Small intestine (tissue), 16 donors: Measurements from ENCODE around the gene S100A6. TPM values are rescaled to one million over a fixed set of nuclear protein-coding genes. Genes with fewer than 3 reads are reported as not detected.
"Not testable (repeated sequence)": the region's sequence is repeated elsewhere in the genome, so short reads cannot be mapped to it uniquely, and the experiment has no call there.

ENCODE experiments used
- DNase-seq, 2 donors: peaks; one replicate each; pipeline versions ENCODE4 v3.0.0 to v3.0.0-alpha.2; 2013
- FAIRE-seq: peaks from 2 replicates; lab custom pipeline; 2012; peaks lifted over from hg19 to GRCh38; lab: Jason Lieb, UNC
- H3K27ac ChIP-seq, 3 donors: one replicate each; pipeline ENCODE4 v1.5.1; 2013; ENCODE audit warnings: low read length in 2 of 3, mild to moderate bottlenecking in 2 of 3, control low read depth in 1 of 3, inconsistent platforms in 1 of 3, low read depth in 1 of 3, moderate library complexity in 1 of 3
- H3K27me3 ChIP-seq, 3 donors: one replicate each; pipeline ENCODE4 v1.6.1; 2013; ENCODE audit warnings: low read length in 3 of 3, inconsistent platforms in 1 of 3; ENCODE audit not compliant: control insufficient read depth in 3 of 3, insufficient read depth in 3 of 3
- H3K36me3 ChIP-seq, 3 donors: one replicate each; pipeline ENCODE4 v1.6.1; 2013; ENCODE audit warnings: low read length in 3 of 3, inconsistent platforms in 1 of 3, low read depth in 1 of 3, mild to moderate bottlenecking in 1 of 3, moderate library complexity in 1 of 3; ENCODE audit not compliant: control insufficient read depth in 3 of 3, insufficient read depth in 2 of 3
- H3K4me1 ChIP-seq, 3 donors: one replicate each; pipeline ENCODE4 v1.6.1; 2013; ENCODE audit warnings: low read length in 2 of 3, inconsistent platforms in 1 of 3, low read depth in 1 of 3, mild to moderate bottlenecking in 1 of 3, moderate library complexity in 1 of 3; ENCODE audit not compliant: control insufficient read depth in 3 of 3, insufficient read depth in 2 of 3
- H3K4me3 ChIP-seq, 3 donors: one replicate each; pipeline ENCODE4 v1.5.1; 2013; ENCODE audit warnings: low read length in 3 of 3, control low read depth in 1 of 3, inconsistent platforms in 1 of 3, low read depth in 1 of 3, mild to moderate bottlenecking in 1 of 3, moderate library complexity in 1 of 3
- H3K9me3 ChIP-seq, 2 donors: one replicate each; pipeline ENCODE4 v1.6.1; 2013; ENCODE audit warnings: low read depth in 1 of 2, low read length in 1 of 2; ENCODE audit not compliant: control insufficient read depth in 2 of 2, insufficient read depth in 1 of 2
- WGBS, 3 donors: extraction: QIAGEN DNeasy Blood & Tissue Kit; methylation state at CpG; one replicate each; pipeline ENCODE4 v1.1.7; 2013; 5-methylcytosine and 5-hydroxymethylcytosine counted together
- long read RNA-seq, 10 donors: transcript quantifications; one replicate each; lab custom pipeline, GENCODE V29; 2026
- polyA plus RNA-seq, 4 donors: library from polyadenylated mRNA; stranded (reverse) in 3 of 4; unstranded in 1 of 4; fragments of 200-250 nt in 3 of 4; fragments of 120-200 nt in 1 of 4; gene quantifications; one replicate each; pipeline versions ENCODE4 v1.2.1 to v1.2.3, GENCODE V29; 2013
- donor health status: healthy with polysubstance abuse.
- donor health status: control.
- donor health status: control.
- donor health status: Bipolar disorder and iron deficiency.
- donor health status: healthy.

S100A6 gene
- 1,000 to 10,000 TPM in 3 of 4 donors, 100 to 1,000 TPM in 1; 313 to 4,929 (median 1,988) TPM for polyA plus RNA-seq
- long read RNA-seq, donor 1, result 0 reads
- long read RNA-seq, donor 2, transcript S100A6-205 (3 exons, 673 nt), result minor isoform, 5 of 414 reads
- long read RNA-seq, donor 2, transcript S100A6-201 (3 exons, 665 nt), result major isoform, 174 of 414 reads
- long read RNA-seq, donor 2, partial matches to known transcripts, result 232 of 414 reads
- long read RNA-seq, donor 2, other reads (novel, unspliced or antisense), result 0 of 414 reads
- long read RNA-seq, donor 3, transcript S100A6-201 (3 exons, 665 nt), result major isoform, 148 of 464 reads
- long read RNA-seq, donor 3, partial matches to known transcripts, result 312 of 464 reads
- long read RNA-seq, donor 3, other reads (novel, unspliced or antisense), result 0 of 464 reads
- long read RNA-seq, donor 4, transcript S100A6-201 (3 exons, 665 nt), result major isoform, 16 of 39 reads
- long read RNA-seq, donor 4, partial matches to known transcripts, result 23 of 39 reads
- long read RNA-seq, donor 4, other reads (novel, unspliced or antisense), result 0 of 39 reads
- long read RNA-seq, donor 5, transcript S100A6-201 (3 exons, 665 nt), result major isoform, 69 of 288 reads
- long read RNA-seq, donor 5, partial matches to known transcripts, result 216 of 288 reads
- long read RNA-seq, donor 5, other reads (novel, unspliced or antisense), result 0 of 288 reads
- long read RNA-seq, donor 6, transcript S100A6-201 (3 exons, 665 nt), result major isoform, 257 of 366 reads
- long read RNA-seq, donor 6, partial matches to known transcripts, result 104 of 366 reads
- long read RNA-seq, donor 6, other reads (novel, unspliced or antisense), result 0 of 366 reads
- long read RNA-seq, donor 7, result 0 reads
- long read RNA-seq, donor 8, transcript S100A6-201 (3 exons, 665 nt), result major isoform, 39 of 48 reads
- long read RNA-seq, donor 8, partial matches to known transcripts, result 9 of 48 reads
- long read RNA-seq, donor 8, other reads (novel, unspliced or antisense), result 0 of 48 reads
- long read RNA-seq, donor 9, transcript S100A6-201 (3 exons, 665 nt), result major isoform, 56 of 124 reads
- long read RNA-seq, donor 9, partial matches to known transcripts, result 65 of 124 reads
- long read RNA-seq, donor 9, other reads (novel, unspliced or antisense), result 0 of 124 reads
- long read RNA-seq, donor 10, transcript S100A6-201 (3 exons, 665 nt), result major isoform, 843 of 1,213 reads
- long read RNA-seq, donor 10, transcript S100A6-204 (2 exons, 311 nt), result minor isoform, 14 of 1,213 reads
- long read RNA-seq, donor 10, transcript S100A6-205 (3 exons, 673 nt), result minor isoform, 14 of 1,213 reads
- long read RNA-seq, donor 10, partial matches to known transcripts, result 290 of 1,213 reads
- long read RNA-seq, donor 10, other reads (novel, unspliced or antisense), result 51 of 1,213 reads

DNA sequence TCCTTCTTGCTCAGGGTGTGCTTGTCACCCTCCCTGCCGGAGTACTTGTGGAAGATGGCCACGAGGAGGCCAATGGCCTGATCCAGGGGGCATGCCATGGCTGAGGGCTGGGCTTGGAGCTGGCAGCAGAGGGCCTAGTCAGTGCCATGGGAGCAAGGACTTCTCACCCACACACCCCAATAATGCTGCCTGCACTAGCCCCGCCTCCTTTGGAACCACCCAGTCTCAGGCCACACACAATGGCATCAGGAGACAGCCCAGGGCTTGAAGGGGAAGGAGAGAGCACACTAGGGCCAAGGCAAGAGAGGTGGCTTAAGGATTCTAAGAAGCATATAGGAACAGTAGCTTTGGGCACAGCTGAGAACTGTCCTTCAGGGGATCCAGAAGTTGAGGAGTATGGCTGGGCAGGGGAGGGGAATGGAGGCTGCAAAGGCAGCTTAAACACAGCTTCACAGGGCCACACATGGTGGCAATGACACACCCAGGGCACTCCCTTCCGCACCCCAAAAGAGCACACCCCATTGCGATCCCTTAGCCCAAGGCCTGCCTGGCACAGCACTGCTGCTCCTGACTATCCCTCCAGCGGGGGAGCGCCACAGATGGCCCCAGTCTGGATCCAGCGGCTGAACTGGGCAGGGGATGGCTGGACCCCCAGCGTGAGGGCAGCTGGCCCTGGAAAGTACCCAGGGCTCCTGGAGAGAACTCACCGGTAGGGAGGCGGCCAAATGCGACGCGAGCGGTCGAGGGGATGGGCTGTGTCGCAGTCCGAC is at the start of gene S100A6:
Gene S100A6 (minus strand): TSS at position 750 of the 770 bp plus-strand sequence. CDS start 652 bp downstream, at position 98.
- H3K9me3 ChIP-seq, result no peaks in the 10 kb centered on the region
- peak within 1 kb of the TSS; percentile 97 to 98 (median 98) for H3K27ac ChIP-seq
- H3K4me3 ChIP-seq, result peak within 1 kb of the TSS; percentile 64 to 83 (median 64)
- FAIRE-seq (no peak), DNase-seq (peak; percentile 77 to 89)
- peaks cover 0 to 7% (median 0%) of the 10 kb centered on the region in 3 donors for H3K36me3 ChIP-seq
- WGBS, 3 donors, result 6 to 9% (median 8%) methylated on average over 18 of the region's 18 CpGs
- H3K27me3 ChIP-seq, result no peaks in the 10 kb centered on the region
- peaks cover 4 to 50% (median 11%) of the 10 kb centered on the region in 3 donors for H3K4me1 ChIP-seq

DNA sequence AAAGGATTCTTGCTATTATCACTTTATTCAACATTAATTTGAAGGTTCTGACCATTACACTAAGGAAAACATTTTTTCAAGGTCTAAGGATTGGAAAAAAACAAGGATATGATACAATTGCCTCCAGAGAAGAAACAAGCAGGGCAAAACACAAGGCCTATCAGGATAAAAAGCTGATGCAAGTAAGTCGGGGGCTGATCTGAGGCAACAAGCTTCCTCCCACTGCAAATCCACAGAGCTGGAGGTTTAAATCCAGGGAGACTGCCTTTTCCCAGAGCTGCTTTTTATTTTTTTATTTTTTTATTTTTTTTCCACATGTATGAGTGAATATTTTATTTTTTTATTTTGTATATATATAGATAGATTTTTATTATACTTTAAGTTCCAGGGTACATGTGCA is 49.2 kb upstream of the S100A6 start:
- Histone ChIP-seq H3K4me3 (no peak overlapping the region), H3K27ac (no peak overlapping the region), H3K4me1 (no peaks in the 10 kb centered on the region), H3K36me3 (no peaks in the 10 kb centered on the region), H3K9me3 (no peaks in the 10 kb centered on the region), H3K27me3 (no peaks in the 10 kb centered on the region)
- no peak for FAIRE-seq
- 82 to 97% (median 94%) methylated on average over 1 of the region's 1 CpG for WGBS, 3 donors
- no peak for DNase-seq

DNA sequence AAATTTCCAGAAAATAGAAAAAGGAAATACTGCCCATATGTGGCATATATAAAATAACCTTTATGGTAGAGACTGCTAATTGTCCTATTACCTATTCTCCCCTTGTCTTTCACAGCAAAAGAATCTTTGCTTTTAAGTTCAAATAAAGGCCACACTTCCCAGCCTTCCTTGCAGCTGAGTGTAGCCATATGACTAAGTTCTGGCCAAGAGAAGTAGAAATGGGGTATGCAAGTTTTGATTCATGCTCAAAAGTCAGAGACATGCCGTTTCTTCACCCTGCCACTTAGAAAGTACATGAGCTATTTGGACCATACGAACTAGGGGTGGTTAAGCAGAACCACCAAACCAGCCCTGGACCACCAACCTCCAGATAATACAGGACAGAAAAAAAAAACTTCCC is 48.2 kb upstream of the S100A6 start:
- Histone ChIP-seq H3K36me3 (no peaks in the 10 kb centered on the region), H3K27me3 (no peaks in the 10 kb centered on the region), H3K9me3 (no peaks in the 10 kb centered on the region), H3K27ac (no peak overlapping the region), H3K4me3 (no peak overlapping the region), H3K4me1 (no peaks in the 10 kb centered on the region)
- no peak for DNase-seq
- no peak for FAIRE-seq
- WGBS, 3 donors, result 74 to 91% (median 78%) methylated on average over 2 of the region's 2 CpGs

DNA sequence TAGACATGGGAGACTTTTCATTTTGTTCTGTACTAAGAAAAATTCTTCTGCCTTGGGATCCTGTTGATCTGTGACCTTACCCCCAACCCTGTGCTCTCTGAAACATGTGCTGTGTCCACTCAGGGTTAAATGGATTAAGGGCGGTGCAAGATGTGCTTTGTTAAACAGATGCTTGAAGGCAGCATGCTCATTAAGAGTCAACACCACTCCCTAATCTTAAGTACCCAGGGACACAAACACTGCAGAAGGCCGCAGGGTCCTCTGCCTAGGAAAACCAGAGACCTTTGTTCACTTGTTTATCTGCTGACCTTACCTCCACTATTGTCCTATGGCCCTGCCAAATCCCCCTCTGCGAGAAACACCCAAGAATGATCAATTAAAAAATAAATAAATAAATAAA is 47.7 kb upstream of the S100A6 start:
- WGBS, 3 donors, result 52 to 75% (median 74%) methylated on average over 2 to 3 of the region's 3 CpGs
- H3K27ac ChIP-seq, DNase-seq, H3K4me1 ChIP-seq, H3K36me3 ChIP-seq, H3K9me3 ChIP-seq, H3K4me3 ChIP-seq, FAIRE-seq, H3K27me3 ChIP-seq: not testable (repeated sequence)

DNA sequence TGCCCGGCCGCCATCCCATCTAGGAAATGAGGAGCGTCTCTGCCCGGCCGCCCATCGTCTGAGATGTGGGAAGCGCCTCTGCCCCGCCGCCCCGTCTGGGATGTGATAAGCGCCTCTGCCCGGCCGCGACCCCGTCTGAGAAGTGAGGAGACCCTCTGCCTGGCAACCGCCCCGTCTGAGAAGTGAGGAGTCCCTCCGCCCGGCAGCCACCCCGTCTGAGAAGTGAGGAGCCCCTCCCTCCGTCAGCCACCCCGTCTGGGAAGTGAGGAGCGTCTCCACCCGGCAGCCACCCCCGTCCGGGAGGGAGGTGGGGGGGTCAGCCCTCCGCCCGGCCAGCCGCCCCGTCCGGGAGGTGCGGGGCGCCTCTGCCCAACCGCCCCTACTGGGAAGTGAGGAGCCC is 47.0 kb upstream of the S100A6 start:
- WGBS, 3 donors, result 94 to 96% (median 95%) methylated on average over 26 to 34 of the region's 34 CpGs
- not testable (repeated sequence) for H3K27me3 ChIP-seq, H3K4me1 ChIP-seq, H3K36me3 ChIP-seq, DNase-seq, H3K9me3 ChIP-seq, H3K27ac ChIP-seq, FAIRE-seq, H3K4me3 ChIP-seq

DNA sequence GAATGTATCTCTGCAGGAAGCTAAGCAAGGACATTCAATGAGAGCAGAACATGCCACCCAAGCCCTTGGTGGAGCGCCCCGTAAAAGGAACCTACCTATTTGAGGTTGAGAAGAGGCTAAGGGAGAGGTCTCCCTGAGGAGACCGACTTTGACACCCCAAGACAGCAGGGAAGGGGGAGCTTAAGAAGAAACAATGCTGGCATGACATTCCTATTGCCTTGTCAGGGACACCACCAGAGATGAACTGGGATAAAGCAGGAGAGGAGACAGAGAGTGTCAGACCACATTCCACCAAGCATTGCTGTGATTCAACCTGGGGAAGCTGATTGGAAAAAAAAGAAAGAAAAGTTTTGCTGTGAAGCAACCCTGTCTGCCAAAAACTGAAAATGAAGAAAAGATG is 43.1 kb upstream of the S100A6 start:
- no peak overlapping the region for H3K27ac ChIP-seq
- no peaks in the 10 kb centered on the region for H3K36me3 ChIP-seq
- FAIRE-seq (no peak), DNase-seq (no peak)
- H3K4me3 ChIP-seq, result no peak overlapping the region
- 81 to 84% (median 82%) methylated on average over 3 of the region's 3 CpGs for WGBS, 3 donors
- no peaks in the 10 kb centered on the region for H3K27me3 ChIP-seq
- H3K9me3 ChIP-seq, result no peaks in the 10 kb centered on the region
- H3K4me1 ChIP-seq, result peaks cover 0 to 3% (median 0%) of the 10 kb centered on the region in 3 donors

DNA sequence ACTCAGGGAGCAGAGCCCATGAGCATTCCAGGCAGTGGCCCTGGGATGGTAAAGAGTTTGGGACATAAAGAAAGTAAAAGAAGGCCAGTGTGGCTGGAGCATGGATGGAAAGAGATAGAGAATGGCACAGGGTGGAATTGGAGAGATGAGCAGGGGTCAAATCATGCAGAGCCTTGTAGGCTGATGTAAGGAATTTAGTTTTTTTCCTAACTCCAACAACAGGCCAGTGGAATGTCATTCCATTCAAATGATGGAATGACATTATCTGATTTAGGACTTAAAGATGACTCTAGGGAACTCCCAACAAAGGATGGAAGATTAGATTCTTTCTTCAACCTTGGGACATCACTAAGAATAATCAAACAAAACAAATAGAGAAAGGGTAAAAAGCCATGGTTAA is 42.7 kb upstream of the S100A6 start:
- DNase-seq (no peak), FAIRE-seq (no peak)
- Histone ChIP-seq H3K36me3 (no peaks in the 10 kb centered on the region), H3K4me1 (peaks cover 0 to 5% (median 0%) of the 10 kb centered on the region in 3 donors), H3K4me3 (no peak overlapping the region), H3K27ac (no peak overlapping the region), H3K9me3 (no peaks in the 10 kb centered on the region), H3K27me3 (no peaks in the 10 kb centered on the region)
